DMS114 treated with DMSO at 0.1 percent for 48 hours (cell line): ENCODE results near the gene PDE4D.

Source experiments
- DNase-seq: peaks from one replicate; lab custom pipeline; 2025; ENCODE audit not compliant: unreplicated experiment; lab: John Stamatoyannopoulos, UW

The PDE4D gene

GRCh38 chr5:59168067-59168466 is 725.5 kb downstream of the PDE4D start:
- no peak for DNase-seq

DNA sequence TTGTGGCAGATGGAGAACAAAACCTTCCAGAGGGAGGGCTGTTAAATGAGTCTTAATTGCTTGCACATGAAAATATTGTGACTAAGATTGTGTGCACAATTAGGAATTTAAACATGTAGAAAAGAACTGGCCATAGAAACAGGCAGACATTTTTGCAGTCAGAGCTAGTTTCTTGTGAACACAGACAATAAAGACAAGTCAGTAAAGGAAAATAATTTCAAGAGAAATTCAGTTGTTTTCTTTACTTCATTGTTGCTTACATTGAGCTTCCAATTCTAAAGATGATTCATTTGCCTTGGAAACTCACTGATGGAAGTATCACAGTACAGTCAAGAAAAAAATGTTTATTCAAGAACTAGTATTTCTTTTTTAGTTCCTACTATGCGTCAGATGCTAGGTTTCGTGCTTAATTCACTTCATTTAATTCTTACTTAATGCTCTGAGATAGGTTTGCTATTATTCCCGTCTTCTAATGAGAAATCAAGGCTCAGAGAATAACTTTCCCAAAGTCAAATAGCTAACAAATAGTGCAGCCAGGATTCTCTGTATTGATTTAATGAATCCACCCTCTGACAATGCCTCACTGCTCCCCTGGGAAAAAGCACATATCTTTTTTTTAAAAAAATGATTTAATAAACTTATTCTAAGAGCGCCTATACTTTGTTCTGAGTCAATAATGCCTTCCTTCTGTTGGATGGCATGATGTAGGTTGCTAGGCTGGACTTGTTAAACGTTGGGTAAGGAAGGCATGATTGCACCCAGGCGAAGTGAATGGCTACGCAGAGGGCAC is 729.3 kb downstream of the PDE4D start:
- no peak for DNase-seq

GRCh38 chr5:59161221-59162105 is 732.1 kb downstream of the PDE4D start:
- no peak for DNase-seq

DNA sequence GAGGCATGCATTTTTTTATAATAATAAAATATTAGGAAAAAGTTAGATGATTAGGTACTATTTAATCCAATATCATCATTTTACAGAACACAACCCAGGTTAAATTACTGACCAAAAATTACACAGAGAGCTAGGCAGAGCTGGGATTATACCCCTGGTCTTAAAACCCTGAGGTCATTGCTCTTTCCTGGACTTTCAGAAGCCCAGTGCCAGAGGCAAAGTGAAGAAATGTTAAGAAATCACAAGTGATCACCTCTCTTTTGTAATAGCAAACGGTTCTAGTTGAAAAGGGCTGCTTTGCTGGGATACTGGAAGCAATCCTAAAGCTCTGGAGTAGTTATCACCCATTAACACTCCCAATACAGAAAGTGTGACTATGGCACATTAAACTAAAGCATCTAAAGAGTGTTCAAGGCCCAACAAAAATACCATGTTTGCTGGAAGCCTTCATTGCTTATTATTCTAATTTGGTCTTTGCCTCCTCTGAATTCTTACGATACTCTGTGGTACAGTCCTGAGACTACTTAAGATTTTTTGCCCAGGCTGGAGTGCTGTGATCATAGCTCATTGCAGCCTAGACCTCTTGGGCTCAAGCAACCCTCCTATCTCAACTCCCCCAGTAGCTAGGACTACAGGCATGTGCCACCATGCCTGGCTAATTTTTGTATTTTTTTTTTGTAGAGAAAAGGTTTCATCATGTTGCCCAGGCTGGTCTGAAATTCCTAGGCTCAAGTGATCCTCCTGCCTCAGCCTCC is 734.7 kb downstream of the PDE4D start:
- DNase-seq = no peak

DNA sequence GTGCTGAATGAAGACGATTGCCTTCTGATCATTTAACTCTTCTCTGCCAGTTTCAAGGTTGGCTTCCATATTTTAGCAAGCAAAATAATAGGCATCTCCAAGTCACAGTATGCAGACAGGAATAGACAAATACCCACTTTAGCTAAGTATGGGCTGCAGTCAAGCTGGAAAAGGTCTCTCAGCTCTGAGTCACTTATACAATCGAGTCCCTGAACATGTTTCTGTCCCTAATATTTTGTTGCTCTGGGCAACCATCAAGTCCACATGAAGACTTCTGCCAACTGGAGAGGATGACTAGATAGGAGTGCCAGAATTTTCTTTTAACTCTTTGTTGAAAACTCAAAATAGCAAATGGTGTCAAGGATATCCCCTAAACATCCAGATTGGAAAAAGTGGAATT is 735.4 kb downstream of the PDE4D start:
- no peak for DNase-seq

DNA sequence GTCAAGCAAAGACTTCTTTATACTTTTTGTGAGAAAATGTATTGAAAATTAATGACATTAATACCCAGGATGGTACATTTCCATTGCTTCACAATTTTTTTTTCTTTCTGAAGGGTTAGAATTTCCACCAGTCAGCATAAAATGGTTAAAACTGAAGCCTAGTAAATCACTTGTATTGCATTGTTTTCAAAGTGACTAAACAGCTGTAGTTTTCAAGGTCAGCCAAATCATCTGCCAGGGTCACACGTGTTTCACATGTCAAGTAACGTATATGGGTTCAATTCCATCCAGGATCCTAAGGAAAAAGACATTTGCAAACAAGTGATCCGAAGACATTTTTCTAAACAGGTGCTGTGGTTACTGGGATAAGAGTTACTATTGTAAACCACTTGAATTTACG is 736.5 kb downstream of the PDE4D start:
- DNase-seq = no peak

DNA sequence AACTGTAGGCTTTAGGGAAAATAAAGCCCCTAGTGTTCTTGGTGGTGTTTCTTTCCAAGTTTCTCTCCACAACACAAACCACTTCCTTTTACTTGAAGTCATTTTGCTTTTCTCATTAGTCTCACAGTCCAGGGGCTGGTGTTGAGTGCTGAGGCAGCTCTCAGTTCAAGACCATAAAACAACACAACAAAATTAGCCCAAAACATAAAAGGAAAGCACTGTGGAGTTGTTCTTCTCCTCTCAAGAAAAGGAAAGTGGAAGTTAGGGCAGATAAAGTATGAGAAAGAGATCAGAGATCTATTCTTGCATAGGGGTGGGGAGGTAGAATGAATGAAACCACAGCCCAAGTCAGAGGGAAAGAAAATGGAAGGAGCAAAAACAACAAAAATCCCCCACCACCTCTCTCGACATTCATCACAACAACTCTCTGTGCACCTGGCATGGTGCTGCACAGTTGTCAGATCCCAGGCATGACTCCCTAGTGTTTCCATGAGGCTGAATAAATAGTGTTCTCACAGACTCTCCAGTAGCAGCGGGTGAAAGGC is 740.8 kb downstream of the PDE4D start:
- no peak for DNase-seq

- DNase-seq = no peak
Measured at GRCh38 chr5:59151162-59151889, 742.2 kb downstream of the PDE4D start.

- DNase-seq = no peak
Measured at GRCh38 chr5:59149827-59150226, 743.7 kb downstream of the PDE4D start.

DNA sequence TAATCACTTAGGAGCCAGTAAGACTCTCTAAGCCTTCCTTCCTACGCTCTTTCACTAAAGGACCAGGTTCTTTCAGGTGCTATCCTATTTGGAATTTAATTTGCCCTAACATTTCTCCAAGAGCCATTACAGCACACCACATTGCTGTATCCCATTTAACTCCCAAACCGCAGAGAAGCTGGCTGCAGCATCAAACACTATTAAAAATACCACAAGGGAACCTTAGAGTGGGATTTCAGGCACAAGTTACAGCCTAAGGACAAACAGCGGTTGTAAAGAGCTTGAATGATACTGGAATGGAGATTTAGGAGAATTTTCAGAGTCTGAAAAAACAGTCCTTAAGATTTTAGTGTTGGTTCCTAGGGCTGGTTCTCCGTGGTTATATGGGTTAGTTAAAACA is 744.3 kb downstream of the PDE4D start:
- DNase-seq = no peak

DNA sequence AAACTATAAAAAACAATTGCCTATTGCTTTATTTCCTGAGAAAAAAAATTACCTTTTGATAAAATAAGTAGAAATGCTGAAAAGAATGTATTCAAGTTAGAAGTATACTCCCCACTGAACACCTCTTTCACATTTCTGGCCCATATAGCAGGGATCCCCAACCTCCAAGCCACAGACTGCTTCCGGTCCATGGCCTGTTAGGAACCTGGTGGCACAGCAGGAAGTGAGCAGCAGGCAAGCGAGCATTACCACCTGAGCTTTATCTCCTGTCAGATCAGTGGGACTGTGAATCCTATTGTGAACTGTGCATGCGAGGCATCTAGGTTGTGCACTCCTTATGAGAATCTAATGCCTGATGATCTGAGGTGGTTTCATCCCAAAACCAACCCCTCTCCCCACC is 746.8 kb downstream of the PDE4D start:
- DNase-seq = no peak

- no peak for DNase-seq
Measured at GRCh38 chr5:59143926-59144333, 749.6 kb downstream of the PDE4D start.

- no peak for DNase-seq
Measured at GRCh38 chr5:59142927-59143326, 750.6 kb downstream of the PDE4D start.

- no peak for DNase-seq
Measured at GRCh38 chr5:59142138-59142537, 751.4 kb downstream of the PDE4D start.

GRCh38 chr5:59140133-59140532 is 753.4 kb downstream of the PDE4D start:
- DNase-seq = no peak

DNA sequence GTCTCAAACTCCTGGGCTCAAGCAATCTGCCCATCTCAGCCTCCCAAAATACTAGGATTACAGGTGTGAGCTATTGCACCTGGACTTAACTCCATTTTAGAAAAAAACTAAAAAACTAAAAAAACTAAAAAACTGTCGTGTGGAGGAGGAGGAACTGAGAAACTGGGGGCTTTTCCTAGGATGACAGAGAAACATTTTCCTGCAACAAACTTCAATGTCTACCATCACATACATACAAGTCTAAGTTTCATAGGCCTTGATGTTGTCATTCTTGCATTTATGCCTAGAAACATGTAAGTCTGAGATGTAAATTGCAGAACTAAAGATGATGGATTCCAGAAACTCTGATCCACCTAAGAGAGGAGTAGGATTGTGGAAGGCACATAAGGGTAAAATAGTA is 753.8 kb downstream of the PDE4D start:
- no peak for DNase-seq

DNA sequence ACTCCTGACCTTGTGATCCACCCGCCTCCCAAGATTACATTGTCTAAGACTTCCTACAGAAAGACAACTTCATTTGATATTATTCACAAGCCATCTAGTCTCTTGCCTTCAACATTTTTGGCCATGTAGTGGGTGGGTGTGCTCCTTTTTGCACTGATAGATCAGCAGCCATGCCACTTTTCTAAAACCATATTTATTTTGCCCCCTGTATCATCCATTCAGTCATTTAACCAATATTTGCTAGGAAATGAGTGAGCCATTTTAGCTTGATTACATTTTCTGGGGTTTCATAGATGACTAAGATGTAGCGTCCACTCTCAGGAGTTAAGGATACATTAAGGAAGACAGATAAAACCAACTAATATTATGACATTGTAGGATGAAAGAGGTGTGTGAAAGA is 755.0 kb downstream of the PDE4D start:
- no peak for DNase-seq

DNA sequence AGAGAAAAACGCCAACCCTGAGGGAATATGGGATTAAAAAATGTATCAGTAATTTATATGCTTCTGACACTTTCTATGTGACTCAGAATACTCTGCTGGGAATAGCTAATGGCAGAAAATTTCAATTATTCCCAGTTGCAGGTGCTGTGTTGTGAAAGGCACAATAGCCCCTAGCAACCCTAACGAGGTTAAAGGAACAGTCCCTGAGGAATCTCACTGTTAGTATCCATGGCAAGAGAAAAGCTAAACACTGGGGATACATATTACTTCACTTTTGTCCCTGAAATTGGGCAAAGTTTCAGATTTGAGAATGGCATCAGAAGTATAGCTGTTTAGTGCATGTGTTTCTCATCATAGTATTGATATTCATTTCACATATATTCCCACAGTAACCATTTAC is 755.7 kb downstream of the PDE4D start:
- DNase-seq = no peak

DNA sequence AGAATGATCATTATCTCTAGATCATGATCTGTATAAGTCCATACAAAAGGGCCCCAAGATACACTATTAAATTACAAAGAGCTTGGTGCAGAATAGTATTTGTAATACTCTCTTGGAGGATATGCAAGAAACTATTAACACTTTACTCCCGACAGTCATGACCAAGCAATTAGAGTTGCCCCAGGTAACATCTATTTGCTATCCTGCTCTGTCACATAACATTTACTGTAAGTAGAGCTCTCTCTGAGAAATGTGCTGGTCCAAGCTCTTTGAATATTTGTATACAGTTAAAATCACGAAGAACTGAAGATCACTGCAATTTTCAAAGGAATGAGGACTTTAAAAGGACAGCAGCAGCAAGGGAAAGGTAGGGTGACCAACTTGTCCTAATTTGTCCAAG is 757.0 kb downstream of the PDE4D start:
- no peak for DNase-seq

DNA sequence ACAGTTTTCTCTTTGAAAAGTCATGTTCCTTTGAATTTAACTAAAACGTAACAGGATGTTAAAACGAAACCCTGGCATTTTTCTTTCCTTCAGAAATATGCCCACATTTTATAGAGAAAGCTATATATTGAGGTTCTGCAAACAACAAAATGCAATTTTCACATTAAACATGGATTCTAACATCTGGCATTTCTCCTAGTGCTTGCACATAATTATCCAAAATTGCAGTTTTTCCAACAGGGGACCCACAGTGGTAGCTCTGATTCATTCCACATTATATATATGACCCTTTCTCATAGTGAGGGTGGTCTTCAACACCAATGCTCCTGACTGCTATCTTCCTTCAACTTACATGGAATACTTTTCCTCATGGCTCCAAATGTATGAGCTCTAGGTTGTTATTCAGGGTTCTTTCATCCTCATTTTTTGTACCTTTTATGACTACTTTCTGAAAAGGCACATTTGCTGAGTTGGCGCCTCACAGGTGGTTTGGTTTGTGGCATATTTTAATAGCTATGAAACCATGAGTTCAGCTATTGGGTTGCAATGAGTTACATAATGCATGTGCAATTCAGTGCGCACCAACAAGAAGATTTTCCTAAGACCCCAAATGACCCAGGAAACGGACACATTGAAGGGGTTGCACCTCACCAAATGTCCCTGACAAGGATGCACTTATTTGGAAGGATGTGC is 758.9 kb downstream of the PDE4D start:
- no peak for DNase-seq
